22Rv1 (cell line): ENCODE measurements around the gene MAN1A1.
"Not testable (repeated sequence)": the region's sequence is repeated elsewhere in the genome, so short reads cannot be mapped to it uniquely, and the experiment has no call there.

ENCODE experiments used
- H3K27ac ChIP-seq: fragments of 450-650 bp; 2 replicates; pipeline ENCODE4 v1.5.1; 2017
- ZFX ChIP-seq: fragments of 450-650 bp; IDR thresholded peaks from 2 replicates; pipeline ENCODE4 v1.6.1; 2017; ENCODE audit warnings: antibody characterized with exemption, borderline replicate concordance
- TF ChIP-seq, protein P1 (sequence below): fragments of 450-650 bp; IDR thresholded peaks from 2 replicates; pipeline ENCODE4 v1.5.1; 2017; ENCODE audit warnings: mild to moderate bottlenecking

The MAN1A1 gene

DNA sequence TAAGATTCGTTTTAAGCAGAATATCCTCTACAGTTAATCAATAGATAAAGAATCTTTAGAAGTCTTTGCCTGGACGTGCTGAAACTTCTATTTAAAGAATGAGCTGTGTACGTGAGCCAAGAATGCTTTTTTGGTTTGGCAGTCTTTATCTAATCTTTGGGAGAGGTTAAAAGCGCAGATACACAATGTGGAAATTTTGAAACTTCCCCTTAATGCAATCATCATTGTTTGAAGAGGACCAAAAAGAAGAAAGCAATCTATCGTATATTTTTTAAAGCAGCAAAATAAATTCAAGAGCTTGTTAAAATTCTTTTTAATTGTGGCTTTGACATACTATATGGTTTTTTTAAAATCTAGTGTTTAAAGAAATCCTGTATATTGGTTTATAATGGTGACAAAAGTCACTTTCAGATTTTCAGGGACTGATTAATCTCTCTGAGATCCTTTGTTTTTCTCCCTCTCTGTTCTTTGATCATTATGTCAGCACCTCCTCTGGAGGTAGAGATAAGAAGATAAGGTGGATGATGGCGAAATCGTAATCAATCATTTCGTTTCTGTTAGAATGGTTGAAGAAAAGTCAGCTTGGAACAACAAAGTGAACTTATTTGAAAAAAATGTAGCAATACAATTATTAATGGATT, 179.0 kb downstream of the MAN1A1 start:
- H3K27ac ChIP-seq, result no peak overlapping the region
- TF ChIP-seq, protein P1, sequence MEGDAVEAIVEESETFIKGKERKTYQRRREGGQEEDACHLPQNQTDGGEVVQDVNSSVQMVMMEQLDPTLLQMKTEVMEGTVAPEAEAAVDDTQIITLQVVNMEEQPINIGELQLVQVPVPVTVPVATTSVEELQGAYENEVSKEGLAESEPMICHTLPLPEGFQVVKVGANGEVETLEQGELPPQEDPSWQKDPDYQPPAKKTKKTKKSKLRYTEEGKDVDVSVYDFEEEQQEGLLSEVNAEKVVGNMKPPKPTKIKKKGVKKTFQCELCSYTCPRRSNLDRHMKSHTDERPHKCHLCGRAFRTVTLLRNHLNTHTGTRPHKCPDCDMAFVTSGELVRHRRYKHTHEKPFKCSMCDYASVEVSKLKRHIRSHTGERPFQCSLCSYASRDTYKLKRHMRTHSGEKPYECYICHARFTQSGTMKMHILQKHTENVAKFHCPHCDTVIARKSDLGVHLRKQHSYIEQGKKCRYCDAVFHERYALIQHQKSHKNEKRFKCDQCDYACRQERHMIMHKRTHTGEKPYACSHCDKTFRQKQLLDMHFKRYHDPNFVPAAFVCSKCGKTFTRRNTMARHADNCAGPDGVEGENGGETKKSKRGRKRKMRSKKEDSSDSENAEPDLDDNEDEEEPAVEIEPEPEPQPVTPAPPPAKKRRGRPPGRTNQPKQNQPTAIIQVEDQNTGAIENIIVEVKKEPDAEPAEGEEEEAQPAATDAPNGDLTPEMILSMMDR, result no peak
- no peak for TF ChIP-seq ZFX

DNA sequence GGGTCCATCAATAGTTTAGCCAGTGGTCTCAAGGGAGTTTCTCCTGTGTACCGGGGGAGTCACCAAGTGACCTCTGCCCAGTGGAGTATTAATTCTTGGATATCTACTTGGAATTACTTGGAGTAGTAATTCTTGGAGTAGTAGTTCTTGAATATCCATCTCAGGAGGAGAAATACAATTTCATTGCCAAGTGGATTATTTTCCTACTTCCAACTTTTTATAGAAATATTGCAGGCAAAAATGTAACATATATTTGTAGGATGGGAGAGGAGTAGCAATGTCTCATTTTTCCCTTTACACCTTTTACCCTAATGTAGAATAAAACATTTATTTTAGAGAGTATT, 179.5 kb downstream of the MAN1A1 start:
- H3K27ac ChIP-seq, result no peak overlapping the region
- TF ChIP-seq ZFX, result no peak
- TF ChIP-seq, protein P1, result no peak

DNA sequence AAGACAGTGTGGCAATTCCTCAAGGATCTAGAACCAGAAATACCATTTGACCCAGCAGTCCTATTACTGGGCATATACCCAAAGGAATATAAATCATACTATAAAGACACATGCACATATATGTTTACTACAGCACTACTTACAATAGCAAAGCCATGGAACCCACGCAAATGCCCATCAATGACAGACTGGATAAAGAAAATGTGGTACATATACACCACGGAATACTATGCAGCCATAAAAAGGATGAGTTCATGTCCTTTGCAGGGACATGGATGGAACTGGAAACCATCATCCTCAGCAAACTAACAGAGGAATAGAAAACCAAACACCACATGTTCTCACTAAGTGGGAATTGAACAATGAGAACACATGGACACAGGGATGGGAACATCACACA, 180.2 kb downstream of the MAN1A1 start:
- not testable (repeated sequence) for H3K27ac ChIP-seq

DNA sequence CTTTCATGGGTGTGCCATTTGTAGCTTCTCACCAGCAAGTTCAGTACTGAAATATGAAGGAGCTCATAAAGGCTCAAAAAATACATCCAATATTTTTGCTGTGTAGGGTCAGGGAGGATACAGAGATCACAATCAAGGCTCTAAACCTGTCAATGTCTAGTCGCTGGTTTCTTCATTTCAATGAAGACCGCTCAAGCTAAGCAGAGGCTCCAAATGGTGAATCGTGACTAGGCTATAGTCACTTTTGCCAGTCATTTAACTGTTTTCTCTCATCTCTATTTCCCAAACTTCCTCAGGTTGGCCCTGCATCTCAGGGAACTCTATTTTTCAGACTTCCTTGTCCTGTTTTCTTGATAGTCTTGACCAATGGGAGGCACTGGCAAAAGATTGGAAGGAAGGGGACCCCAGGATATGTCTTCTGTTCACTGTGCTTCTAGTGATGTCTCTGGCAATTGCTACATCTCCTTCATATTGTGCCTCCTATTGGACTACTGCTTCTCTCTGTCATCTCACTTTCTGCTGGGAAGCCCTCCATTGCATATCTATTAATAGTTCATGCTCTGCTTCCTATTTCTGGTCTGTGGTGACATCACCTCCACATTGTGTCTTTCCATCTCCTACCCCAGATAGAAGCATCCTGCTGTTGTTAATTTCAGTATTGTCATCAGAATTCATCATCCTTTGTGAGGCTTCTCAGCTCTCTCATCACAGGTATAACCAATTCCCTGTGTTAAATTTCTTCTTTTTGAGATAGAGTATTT, 183.4 kb downstream of the MAN1A1 start:
- TF ChIP-seq ZFX, result no peak
- TF ChIP-seq, protein P1, result no peak
- no peak overlapping the region for H3K27ac ChIP-seq

DNA sequence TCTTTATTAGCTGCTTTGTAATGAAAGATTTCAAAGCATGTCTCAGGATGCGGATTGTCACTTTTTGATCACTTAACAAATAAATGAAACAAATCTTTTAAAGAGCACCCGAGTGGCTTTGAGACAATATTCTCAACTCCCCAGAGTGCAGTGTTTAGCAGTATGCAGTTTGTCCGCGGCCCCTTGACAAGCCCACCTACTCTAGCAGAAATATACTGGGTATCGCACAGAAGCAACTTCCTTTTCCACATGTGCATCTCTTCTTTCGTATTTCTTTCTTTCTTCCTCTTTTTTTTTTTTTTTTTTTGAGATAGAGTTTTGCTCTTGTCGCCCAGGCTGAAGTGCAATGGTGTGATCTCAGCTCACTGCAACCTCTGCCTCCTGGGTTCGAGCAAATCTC, 186.6 kb downstream of the MAN1A1 start:
- TF ChIP-seq ZFX, result no peak
- TF ChIP-seq, protein P1, result no peak
- H3K27ac ChIP-seq, result no peak overlapping the region

DNA sequence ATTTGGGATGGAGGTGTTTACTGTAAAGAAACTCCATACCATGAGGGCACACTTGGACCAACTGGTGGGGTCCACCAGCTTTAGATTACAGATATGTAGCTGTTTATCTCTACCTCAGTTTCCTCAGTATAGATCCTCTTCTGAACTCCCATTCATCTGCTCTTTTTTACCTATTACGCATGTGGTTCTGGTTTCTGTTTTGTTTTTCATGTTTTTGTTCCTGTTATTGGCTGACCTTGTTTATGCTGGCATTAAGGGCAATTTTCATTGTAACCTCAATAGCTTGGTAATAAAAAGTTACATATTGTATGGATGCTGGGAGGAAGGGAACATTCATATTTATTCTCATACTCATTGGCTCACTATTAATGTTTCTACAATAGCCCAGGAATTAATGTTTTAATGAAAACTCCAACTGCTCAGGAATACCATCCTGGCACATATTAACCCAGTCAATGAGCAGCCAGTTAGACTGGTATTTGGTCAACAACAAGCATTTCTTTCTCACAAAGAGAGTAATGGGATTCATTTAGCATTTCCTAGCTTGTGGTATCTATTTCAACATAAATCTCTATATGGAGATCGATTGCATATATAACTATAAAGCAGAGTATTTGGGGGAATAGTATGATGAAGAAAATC, 187.3 kb downstream of the MAN1A1 start:
- H3K27ac ChIP-seq, result no peak overlapping the region

DNA sequence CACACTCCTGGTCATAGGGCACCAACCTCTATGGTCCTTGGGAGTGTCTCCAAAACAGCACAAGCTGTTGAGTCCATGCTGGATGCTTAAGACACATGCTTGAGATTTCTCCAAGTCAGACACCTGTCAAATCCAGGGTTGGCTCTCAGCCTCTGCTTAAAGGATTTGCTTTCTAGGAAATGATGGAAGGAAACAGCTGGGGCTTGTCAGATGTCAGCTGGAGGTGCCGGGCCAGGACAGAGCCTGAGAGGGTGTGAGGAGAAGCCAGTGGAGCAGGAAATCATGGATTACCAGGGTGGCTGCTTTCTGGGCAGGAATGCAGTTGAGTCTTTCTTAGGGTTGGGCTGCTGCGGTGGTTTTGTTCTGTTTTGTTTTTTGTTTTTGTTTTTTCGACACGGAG, 188.1 kb downstream of the MAN1A1 start:
- no peak overlapping the region for H3K27ac ChIP-seq
- no peak for TF ChIP-seq ZFX
- TF ChIP-seq, protein P1, result no peak

More for the DNA sequence above, 187.3 kb downstream of the MAN1A1 start:
- TF ChIP-seq ZFX, result no peak
- TF ChIP-seq, protein P1, result no peak
